GM21576 (cell line): ENCODE data around the gene GPR3.
"Not testable (repeated sequence)": the region's sequence is repeated elsewhere in the genome, so short reads cannot be mapped to it uniquely, and the experiment has no call there.

Experiments
- ATAC-seq: cut with Tn5 transposase; IDR thresholded peaks from one replicate; pipeline ENCODE4 v1.9.1; 2021; ENCODE audit warnings: mild to moderate bottlenecking, moderate library complexity; ENCODE audit not compliant: unreplicated experiment

The GPR3 gene

GRCh38 chr1:27418326-27419185, 26.1 kb downstream of the GPR3 start:
- ATAC-seq, result peak; percentile 57

- ATAC-seq, result no peak
These were observed 31.3 kb downstream of the GPR3 start for GRCh38 chr1:27423709-27424108.

- ATAC-seq, result no peak
These were observed 34.9 kb downstream of the GPR3 start for GRCh38 chr1:27427329-27427728.

GRCh38 chr1:27427816-27428315, 35.4 kb downstream of the GPR3 start:
- no peak for ATAC-seq

- ATAC-seq, result no peak
These were observed 36.0 kb downstream of the GPR3 start for GRCh38 chr1:27428316-27429028.

GRCh38 chr1:27429029-27429425, 36.6 kb downstream of the GPR3 start:
- no peak for ATAC-seq

- ATAC-seq, result no peak
These were observed 38.6 kb downstream of the GPR3 start for GRCh38 chr1:27430903-27431600.

GRCh38 chr1:27431601-27431940, 39.1 kb downstream of the GPR3 start:
- no peak for ATAC-seq

GRCh38 chr1:27432725-27433124, 40.3 kb downstream of the GPR3 start:
- not testable (repeated sequence) for ATAC-seq

- no peak for ATAC-seq
These were observed 41.3 kb downstream of the GPR3 start for GRCh38 chr1:27433706-27434105.

- no peak for ATAC-seq
These were observed 43.3 kb downstream of the GPR3 start for GRCh38 chr1:27435566-27436203.

GRCh38 chr1:27436204-27437159, 44.1 kb downstream of the GPR3 start:
- no peak for ATAC-seq

GRCh38 chr1:27438621-27439061, 46.2 kb downstream of the GPR3 start:
- ATAC-seq, result no peak

- ATAC-seq, result no peak
These were observed 46.7 kb downstream of the GPR3 start for GRCh38 chr1:27439150-27439549.

- ATAC-seq, result no peak
These were observed 52.2 kb downstream of the GPR3 start for GRCh38 chr1:27444632-27445031.
